Measurements from ENCODE around the gene AMPD3. TPM values are rescaled to one million over a fixed set of nuclear protein-coding genes. Genes with fewer than 3 reads are reported as not detected.

Gene AMPD3
- total and polyA plus RNA-seq, 2 of the 13 experiments (the other 11 are each of a cell fraction or from before 2014, with no cell fraction given) = 0.33 to 2.3 TPM

GRCh38 chr11:10541561-10541930 lies 86.5 kb downstream of the AMPD3 start:
- in situ Hi-C loops (cut with HindIII; ENCODE audit: extremely low pct_ligation_motif_present, low pct_unique_long_range_greater_than_20kb) = no loop called here
- POLR2A ChIA-PET = interaction anchor here (0.9 to 1.5 kb wide), 4 partner anchors 9 to 210 kb away, joined by 3 to 6 read pairs (median 4); partner anchors contain the start of gene CTR9
- no peak for ATAC-seq
- FAIRE-seq = no peak
- Histone ChIP-seq H3K9me3 (ENCODE audit: low read length) (no peaks in the 10 kb centered on the region), H3K9ac (ENCODE audit: insufficient read depth, low read depth, low read length) (no peak overlapping the region), H3K27me3 (ENCODE audit: control insufficient read depth in 1 of 2, insufficient read depth in 2 of 2, low read length in 2 of 2) (no peaks in the 10 kb centered on the region; a peak in 1 of 5 replicates), H3K36me3 (replicated peaks in 1 of 2; ENCODE audit: control insufficient read depth in 1 of 2, insufficient read depth in 2 of 2, low read length in 2 of 2) (no peaks in the 10 kb centered on the region), H4K20me1 (ENCODE audit: insufficient read depth, low read length) (no peaks in the 10 kb centered on the region), H2AFZ (ENCODE audit: low read length) (peak overlapping the region; percentile 66), H3K4me2 (ENCODE audit: low read depth, low read length) (peak overlapping the region; percentile 85), H3K4me1 (ENCODE audit: insufficient read depth, low read length) (peaks cover 18% of the 10 kb centered on the region), H3K4me3 (replicated peaks in 1 of 3; ENCODE audit: insufficient read depth in 1 of 3, low read depth in 2 of 3, low read length in 3 of 3) (peak overlapping the region; percentile 48 to 93 (median 83); a peak in 5 of 6 replicates), H3K27ac (ENCODE audit: extremely low read length, insufficient read depth, low read length) (no peak overlapping the region), H3K79me2 (ENCODE audit: insufficient read depth, low read length) (no peaks in the 10 kb centered on the region)
- intact Hi-C loops (cut with micrococcal nuclease; ENCODE audit: unreplicated experiment) = no loop called here
- CTCF ChIA-PET (ENCODE audit: low intra/inter-chr PET ratio, low total read pairs) = no interaction called here
- no peak for DNase-seq (ENCODE audit: low spot score)
- no TSS peak for BruUV-seq (replicated peaks)
- WGBS (ENCODE audit: low lambda C conversion rate) = 39% methylated on average over 4 of the region's 5 CpGs
- TF ChIP-seq ZNF207 (IDR thresholded peaks at IDR 0.05; ENCODE audit: borderline replicate concordance) = no peak
- no peak for TF ChIP-seq ZNF576 (CRISPR knock-in tag; IDR thresholded peaks at IDR 0.05)
- no peak for TF ChIP-seq THAP9 (CRISPR knock-in tag; IDR thresholded peaks at IDR 0.05; ENCODE audit: borderline replicate concordance)

GRCh38 chr11:10542776-10543175 lies 87.7 kb downstream of the AMPD3 start:
- H3K79me2 ChIP-seq (ENCODE audit: insufficient read depth, low read length) = no peaks in the 10 kb centered on the region
- POLR2A ChIA-PET = no interaction called here
- CTCF ChIA-PET (ENCODE audit: low intra/inter-chr PET ratio, low total read pairs) = no interaction called here
- H3K27ac ChIP-seq (ENCODE audit: extremely low read length, insufficient read depth, low read length) = no peak overlapping the region
- H3K9me3 ChIP-seq (ENCODE audit: low read length) = no peaks in the 10 kb centered on the region
- no peak overlapping the region for H3K4me2 ChIP-seq (ENCODE audit: low read depth, low read length)
- BruUV-seq (replicated peaks) = no TSS peak
- H3K4me3 ChIP-seq (replicated peaks in 1 of 3; ENCODE audit: insufficient read depth in 1 of 3, low read depth in 2 of 3, low read length in 3 of 3) = no peak overlapping the region
- H3K9ac ChIP-seq (ENCODE audit: insufficient read depth, low read depth, low read length) = no peak overlapping the region
- in situ Hi-C loops (cut with HindIII; ENCODE audit: extremely low pct_ligation_motif_present, low pct_unique_long_range_greater_than_20kb) (no loop called here), intact Hi-C loops (cut with micrococcal nuclease; ENCODE audit: unreplicated experiment) (no loop called here)
- ATAC-seq (no peak), FAIRE-seq (no peak), DNase-seq (ENCODE audit: low spot score) (no peak)
- H3K36me3 ChIP-seq (replicated peaks in 1 of 2; ENCODE audit: control insufficient read depth in 1 of 2, insufficient read depth in 2 of 2, low read length in 2 of 2) = no peaks in the 10 kb centered on the region
- 63% methylated on average over 3 of the region's 3 CpGs for WGBS (ENCODE audit: low lambda C conversion rate)
- no peak overlapping the region for H2AFZ ChIP-seq (ENCODE audit: low read length)
- H4K20me1 ChIP-seq (ENCODE audit: insufficient read depth, low read length) = no peaks in the 10 kb centered on the region
- TF ChIP-seq DPF2 (CRISPR knock-in tag; IDR thresholded peaks at IDR 0.05; ENCODE audit: borderline replicate concordance, low read depth) = no peak
- no peak for TF ChIP-seq ZNF547 (CRISPR knock-in tag; IDR thresholded peaks at IDR 0.05)
- TF ChIP-seq ARID4A (CRISPR knock-in tag; IDR thresholded peaks at IDR 0.05; ENCODE audit: borderline replicate concordance) = no peak
- no peak for TF ChIP-seq ZNF317 (CRISPR knock-in tag; IDR thresholded peaks at IDR 0.05)
- TF ChIP-seq CBX1 (IDR thresholded peaks at IDR 0.05; ENCODE audit: low read depth) = no peak
- no peak for TF ChIP-seq ZNF326 (CRISPR knock-in tag; IDR thresholded peaks at IDR 0.05; ENCODE audit: borderline replicate concordance)
- no peak for TF ChIP-seq GPBP1L1 (CRISPR knock-in tag; IDR thresholded peaks at IDR 0.05)
- H3K27me3 ChIP-seq (ENCODE audit: control insufficient read depth in 1 of 2, insufficient read depth in 2 of 2, low read length in 2 of 2) = no peaks in the 10 kb centered on the region; a peak in 1 of 5 replicates
- peaks cover 18% of the 10 kb centered on the region for H3K4me1 ChIP-seq (ENCODE audit: insufficient read depth, low read length)

Data from HepG2 (cell line).